ENCODE results near the gene BCKDK. TPM values are rescaled to one million over a fixed set of nuclear protein-coding genes. Genes with fewer than 3 reads are reported as not detected.

Gene BCKDK
- total RNA-seq, 2 experiments from 2014 or later, result 38.5 to 40.5 TPM

GRCh38 chr16:31117384-31118222 lies 9.4 kb downstream of the BCKDK start, which contains the start of gene KAT8:
KAT8 (plus strand) TSS chr16:31117664; CDS start chr16:31117682, 18 bp downstream.
- intact Hi-C loops (cut with micrococcal nuclease), result loop anchor here (1.0 kb wide), 4 partner anchors 23 to 62 kb away; partner anchors contain the start of genes VKORC1, ZNF646 and ZNF668
- ChIA-PET CTCF (interaction anchor here (0.6 to 3.3 kb wide), 7 partner anchors 10 to 273 kb away, joined by 3 to 36 read pairs (median 4); partner anchors contain the start of genes HSD3B7 and ZNF668), POLR2A (interaction anchor here (0.5 to 4.1 kb wide), 11 partner anchors 9 to 755 kb away, joined by 3 to 27 read pairs (median 3); partner anchors contain the start of genes BCKDK, FUS, ZNF646 and ZNF668)
- peaks cover 20% of the 10 kb centered on the region for H3K4me1 Mint-ChIP-seq (ENCODE audit: low read depth)
- H3K27me3 Mint-ChIP-seq, result no peaks in the 10 kb centered on the region
- peaks cover 18% of the 10 kb centered on the region for H3K36me3 Mint-ChIP-seq
- peak within 1 kb of the TSS; percentile 70 for H3K27ac Mint-ChIP-seq
- DNase-seq, result peak; percentile 99
- H3K9me3 Mint-ChIP-seq, result no peaks in the 10 kb centered on the region
- H3K4me3 Mint-ChIP-seq, result peak within 1 kb of the TSS; percentile 79

GRCh38 chr16:31118223-31119155 lies 10.3 kb downstream of the BCKDK start:
- Mint-ChIP-seq H3K27ac (peak overlapping the region; percentile 70), H3K36me3 (peaks cover 18% of the 10 kb centered on the region), H3K27me3 (no peaks in the 10 kb centered on the region), H3K4me3 (peak overlapping the region; percentile 79), H3K4me1 (ENCODE audit: low read depth) (peaks cover 20% of the 10 kb centered on the region), H3K9me3 (no peaks in the 10 kb centered on the region)
- CTCF ChIA-PET, result interaction anchor here (1.1 to 3.3 kb wide), 5 partner anchors 11 to 133 kb away, joined by 3 to 36 read pairs (median 6); partner anchors contain the start of genes HSD3B7 and ZNF668
- DNase-seq, result no peak
- intact Hi-C loops (cut with micrococcal nuclease), result loop anchor here (1.0 kb wide), 1 partner anchor 61 kb away; no protein-coding TSS in a partner anchor
- POLR2A ChIA-PET, result interaction anchor here (0.8 to 4.1 kb wide), 6 partner anchors 8 to 61 kb away, joined by 3 to 27 read pairs (median 16); partner anchors contain the start of genes BCKDK, FUS, ZNF646 and ZNF668

DNA sequence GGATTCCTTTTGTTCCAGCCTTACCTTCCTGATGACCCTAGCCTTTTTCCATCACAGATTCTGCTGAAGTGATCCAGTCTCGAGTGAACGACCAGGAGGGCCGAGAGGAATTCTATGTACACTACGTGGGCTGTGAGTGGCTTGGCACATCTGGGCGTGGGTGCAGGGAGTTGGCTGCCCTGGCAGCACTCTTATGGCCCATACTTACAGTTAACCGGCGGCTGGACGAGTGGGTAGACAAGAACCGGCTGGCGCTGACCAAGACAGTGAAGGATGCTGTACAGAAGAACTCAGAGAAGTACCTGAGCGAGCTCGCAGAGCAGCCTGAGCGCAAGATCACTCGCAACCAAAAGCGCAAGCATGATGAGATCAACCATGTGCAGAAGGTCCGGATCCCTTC lies 11.9 kb downstream of the BCKDK start:
- POLR2A ChIA-PET, result interaction anchor here (0.8 to 4.1 kb wide), 2 partner anchors 9 to 22 kb away, joined by 3 to 27 read pairs; no protein-coding TSS in a partner anchor
- no peak overlapping the region for H3K4me3 Mint-ChIP-seq
- peaks cover 16% of the 10 kb centered on the region for H3K4me1 Mint-ChIP-seq (ENCODE audit: low read depth)
- H3K36me3 Mint-ChIP-seq, result peaks cover 18% of the 10 kb centered on the region
- no peaks in the 10 kb centered on the region for H3K9me3 Mint-ChIP-seq
- no peak overlapping the region for H3K27ac Mint-ChIP-seq
- CTCF ChIA-PET, result interaction anchor here (0.8 to 3.8 kb wide), 3 partner anchors 22 to 339 kb away, joined by 3 to 23 read pairs (median 4); partner anchors contain the start of gene ARMC5
- intact Hi-C loops (cut with micrococcal nuclease), result no loop called here
- H3K27me3 Mint-ChIP-seq, result no peaks in the 10 kb centered on the region
- DNase-seq, result no peak

- Mint-ChIP-seq H3K4me3 (no peak overlapping the region), H3K27me3 (no peaks in the 10 kb centered on the region), H3K9me3 (no peaks in the 10 kb centered on the region), H3K36me3 (peaks cover 26% of the 10 kb centered on the region), H3K4me1 (ENCODE audit: low read depth) (no peaks in the 10 kb centered on the region), H3K27ac (no peak overlapping the region)
- intact Hi-C loops (cut with micrococcal nuclease), result no loop called here
- no peak for DNase-seq
- CTCF ChIA-PET, result no interaction called here
- POLR2A ChIA-PET, result interaction anchor here (1.0 kb wide), 1 partner anchor 8 kb away, joined by 3 read pairs; the partner anchor contains the start of gene KAT8
Observed at GRCh38 chr16:31125844-31126243, 17.7 kb downstream of the BCKDK start.

DNA sequence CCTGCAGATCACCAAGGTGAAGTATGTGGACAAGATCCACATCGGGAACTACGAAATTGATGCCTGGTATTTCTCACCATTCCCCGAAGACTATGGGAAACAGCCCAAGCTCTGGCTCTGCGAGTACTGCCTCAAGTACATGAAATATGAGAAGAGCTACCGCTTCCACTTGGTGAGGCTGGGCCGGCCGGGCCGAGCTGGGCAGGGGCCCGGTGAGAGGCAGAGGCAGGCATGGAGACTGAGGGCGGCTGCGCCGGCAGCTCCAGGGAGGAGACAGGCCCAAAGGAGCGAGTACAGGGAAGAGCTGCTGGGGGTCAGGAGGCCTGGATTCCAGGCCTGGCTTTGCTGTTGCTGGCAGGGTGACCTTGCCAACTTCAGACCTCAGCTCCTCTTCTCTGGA lies 19.0 kb downstream of the BCKDK start:
- Mint-ChIP-seq H3K9me3 (no peaks in the 10 kb centered on the region), H3K4me3 (no peak overlapping the region), H3K27ac (no peak overlapping the region), H3K27me3 (no peaks in the 10 kb centered on the region), H3K4me1 (ENCODE audit: low read depth) (no peaks in the 10 kb centered on the region), H3K36me3 (peaks cover 24% of the 10 kb centered on the region)
- intact Hi-C loops (cut with micrococcal nuclease), result no loop called here
- no peak for DNase-seq
- POLR2A ChIA-PET, result interaction anchor here (0.8 to 1.0 kb wide), 2 partner anchors 9 to 12 kb away, joined by 3 read pairs; partner anchors contain the start of gene KAT8
- CTCF ChIA-PET, result interaction anchor here (1.3 kb wide), 1 partner anchor 15 kb away, joined by 4 read pairs; no protein-coding TSS in a partner anchor

GRCh38 chr16:31128711-31129567 lies 20.8 kb downstream of the BCKDK start:
- no peak for DNase-seq
- Mint-ChIP-seq H3K27me3 (no peaks in the 10 kb centered on the region), H3K9me3 (no peaks in the 10 kb centered on the region), H3K27ac (no peak overlapping the region), H3K4me3 (no peak overlapping the region), H3K4me1 (ENCODE audit: low read depth) (no peaks in the 10 kb centered on the region), H3K36me3 (peaks cover 21% of the 10 kb centered on the region)
- intact Hi-C loops (cut with micrococcal nuclease), result no loop called here
- CTCF ChIA-PET, result no interaction called here
- POLR2A ChIA-PET, result interaction anchor here (1.0 kb wide), 1 partner anchor 9 kb away, joined by 3 read pairs; no protein-coding TSS in a partner anchor

GRCh38 chr16:31129568-31130335 lies 21.6 kb downstream of the BCKDK start:
- no peak overlapping the region for H3K27ac Mint-ChIP-seq
- intact Hi-C loops (cut with micrococcal nuclease), result no loop called here
- no peaks in the 10 kb centered on the region for H3K27me3 Mint-ChIP-seq
- ChIA-PET POLR2A (interaction anchor here (1.0 kb wide), 1 partner anchor 10 kb away, joined by 3 read pairs; no protein-coding TSS in a partner anchor), CTCF (no interaction called here)
- H3K36me3 Mint-ChIP-seq, result peaks cover 21% of the 10 kb centered on the region
- no peak overlapping the region for H3K4me3 Mint-ChIP-seq
- no peaks in the 10 kb centered on the region for H3K9me3 Mint-ChIP-seq
- DNase-seq, result no peak
- H3K4me1 Mint-ChIP-seq (ENCODE audit: low read depth), result no peaks in the 10 kb centered on the region

GRCh38 chr16:31130336-31130891 lies 22.2 kb downstream of the BCKDK start:
- POLR2A ChIA-PET, result no interaction called here

GRCh38 chr16:31130899-31131298 lies 22.7 kb downstream of the BCKDK start:
- intact Hi-C loops (cut with micrococcal nuclease), result no loop called here
- Mint-ChIP-seq H3K4me3 (no peak overlapping the region), H3K4me1 (ENCODE audit: low read depth) (no peaks in the 10 kb centered on the region), H3K36me3 (peaks cover 21% of the 10 kb centered on the region), H3K9me3 (no peaks in the 10 kb centered on the region), H3K27me3 (no peaks in the 10 kb centered on the region), H3K27ac (no peak overlapping the region)
- no peak for DNase-seq
- ChIA-PET POLR2A (no interaction called here), CTCF (no interaction called here)

More at GRCh38 chr16:31130336-31130891, 22.2 kb downstream of the BCKDK start:
- H3K4me1 Mint-ChIP-seq (ENCODE audit: low read depth), result no peaks in the 10 kb centered on the region
- H3K27me3 Mint-ChIP-seq, result no peaks in the 10 kb centered on the region
- H3K27ac Mint-ChIP-seq, result no peak overlapping the region
- H3K9me3 Mint-ChIP-seq, result no peaks in the 10 kb centered on the region
- peaks cover 21% of the 10 kb centered on the region for H3K36me3 Mint-ChIP-seq
- CTCF ChIA-PET, result no interaction called here
- H3K4me3 Mint-ChIP-seq, result no peak overlapping the region
- DNase-seq, result no peak
- intact Hi-C loops (cut with micrococcal nuclease), result no loop called here

GRCh38 chr16:31131416-31131815 lies 23.2 kb downstream of the BCKDK start:
- Mint-ChIP-seq H3K27ac (no peak overlapping the region), H3K9me3 (no peaks in the 10 kb centered on the region), H3K4me3 (no peak overlapping the region), H3K27me3 (no peaks in the 10 kb centered on the region), H3K4me1 (ENCODE audit: low read depth) (no peaks in the 10 kb centered on the region), H3K36me3 (peaks cover 16% of the 10 kb centered on the region)
- intact Hi-C loops (cut with micrococcal nuclease), result no loop called here
- POLR2A ChIA-PET, result no interaction called here
- no peak for DNase-seq
- CTCF ChIA-PET, result no interaction called here

Data from activated CD4-positive, alpha-beta memory T cell treated with anti-CD3 and anti-CD28 coated beads for 36 hours (primary cell).